NCI-H510A treated with DMSO at 0.1 percent for 48 hours (cell line): ENCODE data around the gene CRTC3.
"Not testable (repeated sequence)": the region's sequence is repeated elsewhere in the genome, so short reads cannot be mapped to it uniquely, and the experiment has no call there.

Source experiments
- DNase-seq: peaks from one replicate; lab custom pipeline; 2025; lab: John Stamatoyannopoulos, UW

The CRTC3 gene

GRCh38 chr15:90677807-90678790, 148.4 kb downstream of the CRTC3 start:
- DNase-seq: no peak

GRCh38 chr15:90679959-90680358, 150.2 kb downstream of the CRTC3 start:
- DNase-seq: no peak

- DNase-seq: no peak
Measured at GRCh38 chr15:90680371-90680935, 150.7 kb downstream of the CRTC3 start.

DNA sequence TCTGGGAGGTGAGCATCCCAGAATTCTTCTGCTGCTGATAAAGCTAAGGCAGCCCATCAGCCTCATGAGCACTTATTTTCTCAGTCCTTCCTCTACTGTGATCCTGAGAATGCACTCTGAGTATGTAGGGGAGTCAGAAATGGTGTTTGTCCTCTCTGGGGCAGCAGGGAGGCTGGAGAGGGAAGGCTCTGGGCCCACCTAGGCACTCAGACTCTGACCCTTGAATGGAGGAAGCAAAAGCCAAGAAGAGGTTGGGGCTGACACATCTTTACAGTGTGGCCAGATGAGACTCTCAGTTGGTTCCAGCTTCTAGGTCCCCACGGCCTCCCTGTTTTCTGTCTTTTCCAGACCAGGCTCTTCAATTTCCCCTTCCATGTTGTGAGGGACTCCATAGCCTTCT, 151.3 kb downstream of the CRTC3 start:
- no peak for DNase-seq

GRCh38 chr15:90681480-90681879, 151.8 kb downstream of the CRTC3 start:
- no peak for DNase-seq

DNA sequence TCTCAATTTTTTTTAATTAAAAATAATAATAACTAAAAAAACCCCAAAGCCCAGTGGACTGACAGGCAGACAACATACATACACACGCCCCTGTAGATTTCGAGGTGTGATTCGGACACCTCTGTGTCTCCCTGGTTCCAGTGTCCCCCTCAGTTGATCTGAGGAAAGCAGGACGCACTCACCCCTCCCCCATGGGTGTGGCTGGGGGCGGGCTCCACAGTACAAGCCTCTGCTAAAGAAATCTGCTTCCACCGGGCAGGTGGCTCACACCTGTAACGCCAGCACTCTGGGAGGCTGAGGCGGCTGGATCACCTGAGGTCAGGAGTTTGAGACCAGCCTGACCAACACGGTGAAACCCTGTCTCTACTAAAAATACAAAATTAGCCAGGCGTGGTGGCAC, 153.6 kb downstream of the CRTC3 start:
- no peak for DNase-seq

- DNase-seq: no peak
Measured at GRCh38 chr15:90683876-90684275, 154.2 kb downstream of the CRTC3 start.

GRCh38 chr15:90684281-90684680, 154.6 kb downstream of the CRTC3 start:
- DNase-seq: no peak

GRCh38 chr15:90685591-90686434, 156.1 kb downstream of the CRTC3 start:
- no peak for DNase-seq

DNA sequence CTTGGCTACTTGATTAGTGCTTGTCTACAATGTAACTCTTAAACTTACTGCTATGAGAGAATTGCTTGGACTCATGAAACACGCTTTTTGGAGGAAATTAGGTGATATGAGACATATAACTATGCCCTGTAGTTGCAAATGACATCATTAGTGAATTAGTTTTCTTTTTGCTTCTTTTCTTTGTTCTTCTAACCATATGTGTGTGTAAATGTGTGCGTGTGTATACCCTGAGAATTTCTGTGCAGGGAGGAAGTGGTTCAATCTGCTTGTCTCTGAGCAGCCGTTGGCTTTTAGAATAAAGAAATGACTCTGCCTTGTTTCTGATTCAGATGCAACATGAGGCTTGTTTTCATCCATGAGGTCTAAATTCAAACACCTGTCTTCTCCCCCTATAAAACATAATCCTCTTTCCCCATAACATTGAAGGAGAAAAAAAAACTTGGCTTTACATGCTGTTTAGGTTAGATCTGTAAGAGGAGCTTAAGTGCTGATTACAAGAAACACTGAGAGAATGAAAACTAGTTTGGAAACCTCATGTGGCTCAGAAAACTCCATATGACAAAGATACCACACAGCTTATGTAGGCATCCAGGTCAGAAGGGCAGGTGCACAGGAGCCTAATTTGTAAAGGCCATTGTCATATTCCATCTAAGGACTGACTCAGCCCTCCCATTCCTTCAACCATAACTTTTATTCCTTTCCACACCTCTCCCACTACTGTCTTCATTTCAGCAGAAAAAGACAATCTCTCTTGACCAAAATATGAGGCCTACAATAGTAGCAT, 156.9 kb downstream of the CRTC3 start:
- no peak for DNase-seq

DNA sequence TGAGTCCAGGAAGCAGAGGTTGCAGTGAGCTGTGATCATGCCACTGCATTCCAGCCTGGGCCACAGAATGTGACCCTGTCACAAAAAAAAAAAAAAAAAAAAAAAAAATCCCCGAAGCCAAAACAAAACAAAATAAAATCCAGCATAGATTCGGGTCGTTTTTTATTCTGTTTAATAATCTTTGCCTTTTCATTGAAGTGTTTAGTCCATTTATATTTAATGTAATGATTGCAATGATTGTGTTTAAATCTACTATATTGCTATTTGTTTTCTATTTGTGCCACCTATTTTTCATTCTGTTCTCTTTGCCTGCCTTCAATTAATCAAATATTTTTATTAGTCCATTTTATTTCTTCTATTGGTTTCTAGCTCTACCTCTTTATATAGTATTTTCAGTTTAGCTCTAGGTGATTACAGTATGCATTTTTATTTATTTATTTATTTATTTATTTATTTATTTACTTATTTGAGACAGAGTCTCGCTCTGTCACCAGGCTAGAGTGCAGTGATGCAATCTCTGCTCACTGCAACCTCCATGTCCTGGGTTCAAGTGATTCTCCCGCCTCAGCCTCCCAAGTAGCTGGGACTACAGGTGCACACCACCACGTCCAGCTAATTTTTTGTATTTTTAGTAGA, 159.7 kb downstream of the CRTC3 start:
- not testable (repeated sequence) for DNase-seq

- no peak for DNase-seq
Measured at GRCh38 chr15:90690585-90690984, 160.9 kb downstream of the CRTC3 start.

DNA sequence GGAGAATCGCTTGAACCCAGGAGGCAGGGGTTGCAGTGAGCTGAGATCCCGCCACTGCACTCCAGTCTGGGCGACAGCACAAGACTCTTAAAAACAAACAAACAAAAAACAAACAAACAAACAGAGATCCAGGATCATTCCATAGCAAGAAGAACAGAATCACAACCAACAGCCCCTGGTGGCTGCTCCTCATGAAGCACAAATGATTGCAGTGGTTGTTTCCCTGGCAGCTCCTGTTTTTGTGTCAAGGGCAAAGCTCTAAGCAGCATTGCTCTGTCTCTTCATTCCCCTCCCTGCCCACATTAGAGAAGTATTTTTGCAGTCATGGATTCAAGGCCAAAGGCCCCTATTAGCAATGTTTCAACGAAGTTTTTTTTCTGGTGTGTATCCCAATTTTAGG, 161.6 kb downstream of the CRTC3 start:
- no peak for DNase-seq

- no peak for DNase-seq
Measured at GRCh38 chr15:90691982-90692773, 162.5 kb downstream of the CRTC3 start.
